Activated naive CD4-positive, alpha-beta T cell treated with anti-CD3 and anti-CD28 coated beads, Interleukin-2, amount 10 ng/mL, durations not matched to agents 7 days and 5 days (primary cell): ENCODE measurements around the gene GADD45B.
"Not testable (repeated sequence)": the region's sequence is repeated elsewhere in the genome, so short reads cannot be mapped to it uniquely, and the experiment has no call there.

Source experiments
- CTCF ChIA-PET: fragments of 350-600 bp; sonication (Branson Sonifier 250); formaldehyde crosslinking; loops from one replicate; lab custom pipeline; 2021; ENCODE audit warnings: antibody characterized with exemption; lab: Charles Lee
- DNase-seq: peaks from one replicate; pipeline ENCODE4 v3.0.0-alpha.2; 2020
- H3K27ac Mint-ChIP-seq: one replicate; pipeline ENCODE4 v1.8.0; 2021; ENCODE audit warnings: mild to moderate bottlenecking, moderate library complexity, mixed read lengths
- H3K27me3 Mint-ChIP-seq: one replicate; pipeline ENCODE4 v1.8.0; 2021; ENCODE audit warnings: mild to moderate bottlenecking, mixed read lengths
- H3K36me3 Mint-ChIP-seq: one replicate; pipeline ENCODE4 v1.8.0; 2021; ENCODE audit warnings: mixed read lengths
- H3K4me1 Mint-ChIP-seq: one replicate; pipeline ENCODE4 v1.8.0; 2021; ENCODE audit warnings: mixed read lengths
- H3K4me3 Mint-ChIP-seq: one replicate; pipeline ENCODE4 v1.8.0; 2021; ENCODE audit warnings: mild to moderate bottlenecking, moderate library complexity, mixed read lengths
- H3K9me3 Mint-ChIP-seq: one replicate; pipeline ENCODE4 v1.8.0; 2021; ENCODE audit warnings: mixed read lengths

GADD45B gene

DNA sequence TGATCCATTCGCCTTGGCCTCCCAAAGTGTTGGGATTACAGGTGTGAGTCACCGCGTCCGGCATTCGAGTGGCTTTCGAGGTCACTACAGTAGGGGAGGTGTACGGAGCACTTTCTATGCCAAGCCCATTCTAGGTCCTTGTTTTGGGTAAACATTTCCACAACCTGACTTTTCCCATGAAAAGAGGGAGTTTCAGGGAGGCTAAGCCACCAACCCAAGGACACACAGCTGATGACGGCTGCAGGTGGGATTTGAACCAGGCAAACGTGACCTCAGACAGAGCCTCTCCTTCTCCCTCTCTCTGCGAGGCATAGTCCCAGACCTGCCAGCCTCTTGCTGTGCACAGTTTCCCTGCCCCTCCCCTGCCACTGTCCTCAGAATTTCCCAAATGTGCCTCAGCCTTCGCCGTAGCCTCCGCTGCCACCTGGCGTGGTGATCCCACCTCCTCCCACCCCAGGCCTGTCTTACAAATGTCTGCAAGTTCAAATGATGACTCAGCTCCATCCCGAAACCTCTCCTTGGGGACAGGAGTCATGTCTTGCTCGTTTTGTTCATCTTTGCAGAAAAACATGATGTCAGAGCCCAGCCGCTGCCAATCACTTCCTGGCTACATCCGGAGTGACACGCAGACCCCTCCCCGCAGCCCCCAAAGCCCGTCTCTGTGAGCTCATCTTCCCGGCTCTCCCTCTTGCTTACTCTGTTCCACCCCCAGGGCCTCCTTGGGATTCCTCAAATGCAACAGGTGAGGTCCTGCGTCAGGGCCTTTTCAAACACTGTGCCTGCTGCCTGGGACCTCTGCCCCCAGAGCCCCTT lies 6.6 kb upstream of the GADD45B start:
- H3K27ac Mint-ChIP-seq: no peak overlapping the region
- peak; percentile 48 for DNase-seq
- H3K9me3 Mint-ChIP-seq: no peaks in the 10 kb centered on the region
- no peaks in the 10 kb centered on the region for H3K36me3 Mint-ChIP-seq
- H3K4me3 Mint-ChIP-seq: no peak overlapping the region
- CTCF ChIA-PET: interaction anchor here (1.2 to 2.5 kb wide), 4 partner anchors 111 to 151 kb away, joined by 4 to 9 read pairs (median 5); no protein-coding TSS in a partner anchor
- H3K4me1 Mint-ChIP-seq: peaks cover 18% of the 10 kb centered on the region
- peaks cover 28% of the 10 kb centered on the region for H3K27me3 Mint-ChIP-seq

GRCh38 chr19:2469915-2470200 lies 6.1 kb upstream of the GADD45B start:
- H3K27ac Mint-ChIP-seq, H3K9me3 Mint-ChIP-seq, H3K4me3 Mint-ChIP-seq, H3K36me3 Mint-ChIP-seq, DNase-seq: not testable (repeated sequence)
- peaks cover 23% of the 10 kb centered on the region for H3K27me3 Mint-ChIP-seq
- H3K4me1 Mint-ChIP-seq: peaks cover 19% of the 10 kb centered on the region
- CTCF ChIA-PET: interaction anchor here (1.0 to 2.5 kb wide), 6 partner anchors 13 to 151 kb away, joined by 3 to 9 read pairs (median 4); partner anchors contain the start of gene LMNB2

DNA sequence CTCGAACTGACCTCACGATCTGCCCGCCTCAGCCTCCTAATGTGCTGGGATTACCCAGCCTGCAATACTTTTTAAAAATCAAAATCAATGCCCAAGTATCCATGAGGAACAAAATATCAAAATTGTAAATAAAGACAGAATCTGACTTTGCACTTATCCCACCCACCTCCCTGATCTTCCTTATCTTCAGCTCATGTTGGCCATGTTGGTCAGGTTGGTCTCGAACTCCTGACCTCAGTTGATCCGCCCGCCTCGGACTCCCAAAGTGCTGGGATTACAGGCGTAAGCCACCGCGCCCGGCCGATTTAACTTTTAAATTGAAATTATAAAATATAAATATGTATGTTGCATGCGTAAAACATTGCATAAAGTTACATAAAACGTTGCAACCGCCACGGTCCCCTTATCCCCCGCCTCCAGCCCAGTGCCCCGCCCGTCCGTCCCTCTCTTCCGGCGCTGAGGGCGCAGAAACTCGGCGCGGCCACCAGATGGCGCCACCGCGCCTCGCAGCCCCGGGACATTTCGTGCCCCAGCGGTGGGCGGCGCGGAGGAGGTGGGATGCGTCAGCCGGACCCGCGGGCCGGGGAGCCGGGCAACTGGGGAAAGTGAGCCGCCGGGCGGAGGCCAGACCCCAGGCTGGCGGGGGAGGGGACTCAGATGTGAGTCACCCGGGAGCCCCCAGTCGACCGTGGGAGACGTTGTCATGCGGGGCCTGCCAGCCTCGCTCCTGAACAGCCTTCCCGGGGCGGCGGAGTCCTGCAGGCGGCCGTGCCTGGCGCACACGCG lies 1.5 kb upstream of the GADD45B start:
- DNase-seq: peak; percentile 88
- peaks cover 21% of the 10 kb centered on the region for H3K36me3 Mint-ChIP-seq
- H3K27ac Mint-ChIP-seq: peak overlapping the region; percentile 84
- CTCF ChIA-PET: interaction anchor here (0.8 to 4.2 kb wide), 14 partner anchors 9 to 162 kb away, joined by 3 to 63 read pairs (median 6); no protein-coding TSS in a partner anchor
- peaks cover 15% of the 10 kb centered on the region for H3K27me3 Mint-ChIP-seq
- H3K9me3 Mint-ChIP-seq: no peaks in the 10 kb centered on the region
- peak overlapping the region; percentile 76 for H3K4me3 Mint-ChIP-seq
- peaks cover 27% of the 10 kb centered on the region for H3K4me1 Mint-ChIP-seq

GRCh38 chr19:2475018-2475701 lies 767 bp upstream of the GADD45B start:
- Mint-ChIP-seq H3K36me3 (peaks cover 21% of the 10 kb centered on the region), H3K4me3 (peak overlapping the region; percentile 76), H3K27ac (peak overlapping the region; percentile 84), H3K4me1 (peaks cover 30% of the 10 kb centered on the region), H3K9me3 (no peaks in the 10 kb centered on the region), H3K27me3 (peaks cover 13% of the 10 kb centered on the region)
- DNase-seq: peak; percentile 72
- CTCF ChIA-PET: interaction anchor here (0.9 to 4.2 kb wide), 12 partner anchors 12 to 161 kb away, joined by 3 to 63 read pairs (median 5); partner anchors contain the start of gene LMNB2

DNA sequence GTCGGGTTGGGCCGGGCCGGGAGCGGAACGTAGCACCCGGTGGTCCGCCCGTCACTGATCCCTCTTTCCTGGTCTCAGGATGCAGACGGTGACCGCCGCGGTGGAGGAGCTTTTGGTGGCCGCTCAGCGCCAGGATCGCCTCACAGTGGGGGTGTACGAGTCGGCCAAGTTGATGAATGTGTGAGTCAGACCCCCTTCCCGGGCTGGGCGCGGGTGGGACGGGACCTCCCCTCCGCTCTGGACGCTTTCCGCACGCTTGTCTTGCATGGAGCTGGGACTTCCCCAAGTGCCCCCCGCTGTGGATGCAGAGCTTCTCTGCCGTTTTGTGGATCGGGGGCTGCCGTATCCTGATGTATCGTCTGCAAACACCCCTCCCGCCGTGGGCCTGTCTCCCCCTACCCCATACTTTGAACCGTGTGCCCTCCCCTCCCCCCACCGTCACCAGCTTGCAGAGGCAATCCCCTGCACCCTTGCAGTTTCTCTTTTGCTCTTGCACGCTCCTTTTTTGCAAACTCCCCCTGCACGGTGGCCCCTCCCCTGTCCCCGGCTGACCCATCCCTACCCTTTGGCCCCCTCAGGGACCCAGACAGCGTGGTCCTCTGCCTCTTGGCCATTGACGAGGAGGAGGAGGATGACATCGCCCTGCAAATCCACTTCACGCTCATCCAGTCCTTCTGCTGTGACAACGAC lies 669 bp downstream of the GADD45B start:
- Mint-ChIP-seq H3K36me3 (peaks cover 21% of the 10 kb centered on the region), H3K4me1 (peaks cover 35% of the 10 kb centered on the region), H3K4me3 (peak overlapping the region; percentile 89), H3K9me3 (no peaks in the 10 kb centered on the region), H3K27me3 (peaks cover 9% of the 10 kb centered on the region), H3K27ac (peak overlapping the region; percentile 92)
- CTCF ChIA-PET: interaction anchor here (0.7 to 4.2 kb wide), 18 partner anchors 14 to 161 kb away, joined by 3 to 63 read pairs (median 4); partner anchors contain the start of gene LMNB2
- peak; percentile 81 for DNase-seq

GRCh38 chr19:2477141-2477710 lies 1.3 kb downstream of the GADD45B start:
- DNase-seq: peak; percentile 47
- H3K27ac Mint-ChIP-seq: peak overlapping the region; percentile 92
- peaks cover 35% of the 10 kb centered on the region for H3K4me1 Mint-ChIP-seq

GRCh38 chr19:2477732-2478191 lies 1.8 kb downstream of the GADD45B start:
- Mint-ChIP-seq H3K4me3 (peak overlapping the region; percentile 89), H3K9me3 (peaks cover 5% of the 10 kb centered on the region), H3K27me3 (peaks cover 7% of the 10 kb centered on the region), H3K4me1 (peaks cover 34% of the 10 kb centered on the region), H3K36me3 (peaks cover 21% of the 10 kb centered on the region), H3K27ac (peak overlapping the region; percentile 92)
- CTCF ChIA-PET: interaction anchor here (0.6 to 4.2 kb wide), 11 partner anchors 10 to 495 kb away, joined by 3 to 63 read pairs (median 6); no protein-coding TSS in a partner anchor
- peak; percentile 49 for DNase-seq

More at GRCh38 chr19:2477141-2477710, 1.3 kb downstream of the GADD45B start:
- Mint-ChIP-seq H3K4me3 (peak overlapping the region; percentile 89), H3K36me3 (peaks cover 21% of the 10 kb centered on the region), H3K9me3 (peaks cover under 1% of the 10 kb centered on the region), H3K27me3 (peaks cover 9% of the 10 kb centered on the region)
- CTCF ChIA-PET: interaction anchor here (0.7 to 4.2 kb wide), 13 partner anchors 11 to 160 kb away, joined by 3 to 63 read pairs (median 5); no protein-coding TSS in a partner anchor

DNA sequence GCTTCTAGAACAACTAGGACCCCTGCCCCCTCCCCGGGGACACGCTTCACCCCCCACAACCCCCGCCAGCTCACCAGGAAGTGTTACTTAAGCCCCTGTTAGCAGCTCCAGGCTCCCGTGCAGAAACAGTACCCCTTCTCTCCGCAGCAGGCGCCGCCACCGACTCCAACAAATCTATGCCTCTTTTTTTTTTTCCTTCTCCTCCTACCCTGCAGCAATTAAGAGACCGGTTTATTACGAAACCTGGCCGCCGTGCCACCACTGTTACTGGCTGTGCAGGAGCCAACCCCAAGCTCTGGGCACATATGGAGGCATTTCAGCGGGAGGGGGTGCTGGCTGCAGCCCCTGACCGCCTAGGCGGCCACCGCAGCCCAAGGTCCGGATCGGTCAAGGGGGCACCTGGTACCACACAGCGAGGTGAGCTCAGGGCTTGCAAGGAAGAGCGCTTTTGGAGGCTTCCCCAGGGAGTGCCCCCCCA lies 2.4 kb downstream of the GADD45B start:
- CTCF ChIA-PET: interaction anchor here (0.6 to 4.2 kb wide), 12 partner anchors 10 to 496 kb away, joined by 3 to 63 read pairs (median 6); no protein-coding TSS in a partner anchor
- Mint-ChIP-seq H3K27ac (peak overlapping the region; percentile 92), H3K9me3 (peaks cover 10% of the 10 kb centered on the region), H3K4me3 (peak overlapping the region; percentile 89), H3K4me1 (peaks cover 32% of the 10 kb centered on the region), H3K36me3 (peaks cover 24% of the 10 kb centered on the region), H3K27me3 (peaks cover 4% of the 10 kb centered on the region)
- DNase-seq: peak; percentile 78

- Mint-ChIP-seq H3K27me3 (peaks cover under 1% of the 10 kb centered on the region), H3K36me3 (peaks cover 24% of the 10 kb centered on the region), H3K27ac (peak overlapping the region; percentile 92), H3K4me1 (peaks cover 32% of the 10 kb centered on the region), H3K4me3 (peak overlapping the region; percentile 89), H3K9me3 (peaks cover 14% of the 10 kb centered on the region)
- CTCF ChIA-PET: interaction anchor here (0.6 to 4.2 kb wide), 10 partner anchors 14 to 158 kb away, joined by 3 to 63 read pairs (median 5); no protein-coding TSS in a partner anchor
- DNase-seq: peak; percentile 84
These were observed 3.0 kb downstream of the GADD45B start for GRCh38 chr19:2478756-2479555.

DNA sequence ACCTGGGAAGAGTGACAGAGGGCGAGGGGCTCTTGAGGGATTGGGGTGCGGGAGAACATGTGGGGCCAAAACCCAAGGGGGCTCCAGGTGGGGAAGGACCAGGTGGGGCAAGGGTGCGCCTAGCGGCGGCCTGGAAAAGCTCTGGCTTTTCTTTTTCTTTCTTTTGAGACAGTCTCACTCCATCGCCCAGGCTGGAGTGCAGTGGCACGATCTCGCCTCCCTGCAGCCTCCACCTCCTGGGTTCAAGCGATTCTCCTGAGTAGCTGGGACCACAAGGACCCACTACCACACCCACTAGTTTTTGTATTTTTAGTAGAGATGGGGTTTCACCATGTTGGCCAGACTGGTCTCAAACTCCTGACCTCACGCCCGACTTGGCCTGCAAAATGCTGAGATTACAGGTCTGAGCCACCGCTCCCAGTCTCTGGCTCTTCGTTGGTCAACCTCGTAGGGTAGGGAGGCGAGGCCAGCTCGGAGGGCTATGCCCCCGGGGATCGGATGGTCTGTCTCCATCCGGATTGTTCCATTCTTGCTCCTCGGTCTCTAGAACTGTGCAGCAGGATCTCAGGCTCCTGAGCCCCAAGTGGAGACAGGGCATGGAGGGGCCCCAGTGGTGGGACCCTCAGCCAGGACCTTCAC lies 3.7 kb downstream of the GADD45B start:
- peak overlapping the region; percentile 66 for H3K4me3 Mint-ChIP-seq
- DNase-seq: no peak
- CTCF ChIA-PET: interaction anchor here (0.6 to 1.1 kb wide), 5 partner anchors 13 to 154 kb away, joined by 3 to 4 read pairs (median 3); no protein-coding TSS in a partner anchor

DNA sequence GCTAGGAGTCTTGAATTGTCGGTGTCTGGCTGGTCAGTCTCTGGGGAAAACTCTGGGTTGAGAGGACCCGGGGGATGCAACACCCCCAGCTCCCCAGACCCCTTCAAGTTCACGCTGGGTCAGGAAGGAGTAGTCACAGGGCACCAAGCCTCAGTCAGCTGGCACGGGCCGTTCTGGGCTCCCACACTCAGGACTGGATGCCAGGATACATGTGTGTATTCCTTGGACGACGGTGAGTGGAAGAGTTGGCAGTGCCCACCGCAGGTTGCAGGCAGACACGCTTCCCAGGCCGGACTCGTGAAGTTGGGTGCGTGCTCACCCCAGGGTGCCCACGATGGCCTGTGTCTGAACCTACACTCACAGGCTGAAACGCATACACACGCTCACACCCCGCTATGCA lies 5.5 kb downstream of the GADD45B start:
- Mint-ChIP-seq H3K4me3 (no peak overlapping the region), H3K9me3 (peaks cover 15% of the 10 kb centered on the region), H3K4me1 (peaks cover 27% of the 10 kb centered on the region), H3K36me3 (peaks cover 24% of the 10 kb centered on the region), H3K27me3 (peaks cover 17% of the 10 kb centered on the region), H3K27ac (no peak overlapping the region)
- CTCF ChIA-PET: no interaction called here
- DNase-seq: no peak

More for the DNA sequence above, 3.7 kb downstream of the GADD45B start:
- Mint-ChIP-seq H3K9me3 (peaks cover 15% of the 10 kb centered on the region), H3K36me3 (peaks cover 24% of the 10 kb centered on the region), H3K27me3 (peaks cover 4% of the 10 kb centered on the region), H3K27ac (peak overlapping the region; percentile 84), H3K4me1 (peaks cover 32% of the 10 kb centered on the region)
